ENCODE results near the gene STYXL1. TPM values are rescaled to one million over a fixed set of nuclear protein-coding genes. Genes with fewer than 3 reads are reported as not detected.

The STYXL1 gene
- total RNA-seq, 4 donors from 2014 or later = 8.7 to 18.1 (median 12.5) TPM

DNA sequence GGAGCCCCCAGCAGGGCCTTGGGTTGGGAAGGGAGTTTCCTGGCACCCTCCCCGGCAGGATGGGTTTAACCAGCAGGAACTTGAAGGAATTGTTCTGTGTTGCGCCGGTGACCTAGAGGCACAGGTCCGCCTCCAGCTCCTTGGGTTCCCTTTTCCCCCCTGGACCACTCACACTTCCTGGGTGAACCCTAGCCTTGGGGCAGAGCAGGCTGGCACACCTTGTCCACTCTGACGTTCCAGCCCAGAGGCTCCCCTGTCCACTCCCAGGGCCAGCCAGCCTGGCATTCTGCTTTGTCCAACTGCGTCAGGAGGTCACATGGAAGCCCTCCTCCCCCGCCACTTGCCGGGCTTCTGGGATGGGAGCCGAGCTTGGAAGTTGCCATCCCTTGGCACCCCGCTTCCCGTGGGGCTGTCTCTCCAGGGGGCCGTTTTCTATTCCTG, 79.2 kb downstream of the STYXL1 start:
- H3K27ac ChIP-seq = peak overlapping the region in 3 of 4 donors; percentile 84 to 88 (median 87)
- WGBS, 2 donors (ENCODE audit: low coverage in 1 of 2) = 60 to 80% methylated on average over 1 to 2 of the region's 12 CpGs
- H3K9me3 ChIP-seq = no peaks in the 10 kb centered on the region
- peaks cover 0 to 23% of the 10 kb centered on the region in 2 donors for H3K36me3 ChIP-seq
- H3K27me3 ChIP-seq = no peaks in the 10 kb centered on the region
- peak overlapping the region in 1 of 2 donors; percentile 10 for H3K4me3 ChIP-seq
- peaks cover 0 to 77% (median 43%) of the 10 kb centered on the region in 3 donors for H3K4me1 ChIP-seq
- no peak for TF ChIP-seq EP300 (IDR thresholded peaks at IDR 0.05)
- TF ChIP-seq POLR2AphosphoS5 (IDR thresholded peaks at IDR 0.05) = no peak
- no peak for TF ChIP-seq POLR2A (IDR thresholded peaks at IDR 0.05)
- no peak for ATAC-seq

GRCh38 chr7:75968012-75968411, 79.8 kb downstream of the STYXL1 start:
- Histone ChIP-seq H3K9me3 (no peaks in the 10 kb centered on the region), H3K36me3 (peaks cover 0 to 17% of the 10 kb centered on the region in 2 donors), H3K27ac (peak overlapping the region in 3 of 4 donors; percentile 84 to 88 (median 87)), H3K4me1 (peaks cover 0 to 79% (median 46%) of the 10 kb centered on the region in 3 donors), H3K27me3 (no peaks in the 10 kb centered on the region), H3K4me3 (peak overlapping the region in 1 of 2 donors; percentile 10)
- no peak for ATAC-seq
- no peak for TF ChIP-seq POLR2AphosphoS5 (IDR thresholded peaks at IDR 0.05)
- TF ChIP-seq, protein P1, sequence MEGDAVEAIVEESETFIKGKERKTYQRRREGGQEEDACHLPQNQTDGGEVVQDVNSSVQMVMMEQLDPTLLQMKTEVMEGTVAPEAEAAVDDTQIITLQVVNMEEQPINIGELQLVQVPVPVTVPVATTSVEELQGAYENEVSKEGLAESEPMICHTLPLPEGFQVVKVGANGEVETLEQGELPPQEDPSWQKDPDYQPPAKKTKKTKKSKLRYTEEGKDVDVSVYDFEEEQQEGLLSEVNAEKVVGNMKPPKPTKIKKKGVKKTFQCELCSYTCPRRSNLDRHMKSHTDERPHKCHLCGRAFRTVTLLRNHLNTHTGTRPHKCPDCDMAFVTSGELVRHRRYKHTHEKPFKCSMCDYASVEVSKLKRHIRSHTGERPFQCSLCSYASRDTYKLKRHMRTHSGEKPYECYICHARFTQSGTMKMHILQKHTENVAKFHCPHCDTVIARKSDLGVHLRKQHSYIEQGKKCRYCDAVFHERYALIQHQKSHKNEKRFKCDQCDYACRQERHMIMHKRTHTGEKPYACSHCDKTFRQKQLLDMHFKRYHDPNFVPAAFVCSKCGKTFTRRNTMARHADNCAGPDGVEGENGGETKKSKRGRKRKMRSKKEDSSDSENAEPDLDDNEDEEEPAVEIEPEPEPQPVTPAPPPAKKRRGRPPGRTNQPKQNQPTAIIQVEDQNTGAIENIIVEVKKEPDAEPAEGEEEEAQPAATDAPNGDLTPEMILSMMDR (IDR thresholded peaks at IDR 0.05) = no peak
- TF ChIP-seq POLR2A (IDR thresholded peaks at IDR 0.05) = no peak
- no peak for TF ChIP-seq EP300 (IDR thresholded peaks at IDR 0.05)
- no CpG with 5 or more reads among the region's 10 CpGs for WGBS, 2 donors (ENCODE audit: low coverage in 1 of 2)

- TF ChIP-seq POLR2AphosphoS5 (IDR thresholded peaks at IDR 0.05) (no peak), EP300 (IDR thresholded peaks at IDR 0.05) (no peak), POLR2A (IDR thresholded peaks at IDR 0.05) (no peak)
- TF ChIP-seq, protein P1 (IDR thresholded peaks at IDR 0.05) = no peak
- Histone ChIP-seq H3K9me3 (no peaks in the 10 kb centered on the region), H3K4me3 (peak overlapping the region in 1 of 2 donors; percentile 10), H3K27ac (peak overlapping the region; percentile 45 to 88 (median 86)), H3K27me3 (no peaks in the 10 kb centered on the region), H3K4me1 (peaks cover 0 to 79% (median 48%) of the 10 kb centered on the region in 3 donors), H3K36me3 (peaks cover 0 to 13% of the 10 kb centered on the region in 2 donors)
- WGBS, 2 donors (ENCODE audit: low coverage in 1 of 2) = 0 to 8% methylated on average over 2 to 5 of the region's 13 CpGs
- peak; percentile 11 for ATAC-seq
Measured at GRCh38 chr7:75967487-75967997, 80.3 kb downstream of the STYXL1 start.

- Histone ChIP-seq H3K27me3 (no peaks in the 10 kb centered on the region), H3K27ac (peak overlapping the region; percentile 45 to 88 (median 86)), H3K4me1 (peaks cover 0 to 80% (median 48%) of the 10 kb centered on the region in 3 donors), H3K36me3 (peaks cover 0 to 8% of the 10 kb centered on the region in 2 donors), H3K9me3 (no peaks in the 10 kb centered on the region), H3K4me3 (no peak overlapping the region)
- TF ChIP-seq POLR2AphosphoS5 (IDR thresholded peaks at IDR 0.05) (no peak), POLR2A (IDR thresholded peaks at IDR 0.05) (no peak), EP300 (IDR thresholded peaks at IDR 0.05) (no peak)
- TF ChIP-seq, protein P1 (IDR thresholded peaks at IDR 0.05) = no peak
- ATAC-seq = no peak
- WGBS, 2 donors (ENCODE audit: low coverage in 1 of 2) = 57 to 83% methylated on average over 1 to 4 of the region's 11 CpGs
Measured at GRCh38 chr7:75967055-75967454, 80.7 kb downstream of the STYXL1 start.

GRCh38 chr7:75966190-75966961, 81.4 kb downstream of the STYXL1 start:
- TF ChIP-seq POLR2A (IDR thresholded peaks at IDR 0.05) (no peak), POLR2AphosphoS5 (IDR thresholded peaks at IDR 0.05) (peak; percentile 98), EP300 (IDR thresholded peaks at IDR 0.05) (peak; percentile 65)
- TF ChIP-seq, protein P1 (IDR thresholded peaks at IDR 0.05) = no peak
- 22 to 42% methylated on average over 16 to 20 of the region's 26 CpGs for WGBS, 2 donors (ENCODE audit: low coverage in 1 of 2)
- H3K27ac ChIP-seq = peak overlapping the region; percentile 79 to 88 (median 86)
- H3K4me3 ChIP-seq = peak overlapping the region; percentile 15 to 36
- peaks cover 0 to 80% (median 43%) of the 10 kb centered on the region in 3 donors for H3K4me1 ChIP-seq
- H3K9me3 ChIP-seq = no peaks in the 10 kb centered on the region
- ATAC-seq = peak; percentile 88
- H3K36me3 ChIP-seq = peaks cover 0 to 8% of the 10 kb centered on the region in 2 donors
- H3K27me3 ChIP-seq = no peaks in the 10 kb centered on the region
